Islet of Langerhans (tissue), 1 donor: ENCODE measurements around the gene DLG2.
"Not testable (repeated sequence)": the region's sequence is repeated elsewhere in the genome, so short reads cannot be mapped to it uniquely, and the experiment has no call there.

Experiments
- FAIRE-seq: peaks from one replicate; lab custom pipeline; 2011; peaks lifted over from hg19 to GRCh38; lab: Jason Lieb, UNC

The DLG2 gene

GRCh38 chr11:84339796-84340195 is 1287.3 kb downstream of the DLG2 start:
- FAIRE-seq = no peak

- FAIRE-seq = no peak
Measured at GRCh38 chr11:84333221-84333620, 1293.9 kb downstream of the DLG2 start.

GRCh38 chr11:84322211-84322610 is 1304.9 kb downstream of the DLG2 start:
- no peak for FAIRE-seq

- no peak for FAIRE-seq
Measured at GRCh38 chr11:84319863-84320262, 1307.3 kb downstream of the DLG2 start.

GRCh38 chr11:84316866-84317555 is 1310.1 kb downstream of the DLG2 start:
- FAIRE-seq = peak; percentile 88

DNA sequence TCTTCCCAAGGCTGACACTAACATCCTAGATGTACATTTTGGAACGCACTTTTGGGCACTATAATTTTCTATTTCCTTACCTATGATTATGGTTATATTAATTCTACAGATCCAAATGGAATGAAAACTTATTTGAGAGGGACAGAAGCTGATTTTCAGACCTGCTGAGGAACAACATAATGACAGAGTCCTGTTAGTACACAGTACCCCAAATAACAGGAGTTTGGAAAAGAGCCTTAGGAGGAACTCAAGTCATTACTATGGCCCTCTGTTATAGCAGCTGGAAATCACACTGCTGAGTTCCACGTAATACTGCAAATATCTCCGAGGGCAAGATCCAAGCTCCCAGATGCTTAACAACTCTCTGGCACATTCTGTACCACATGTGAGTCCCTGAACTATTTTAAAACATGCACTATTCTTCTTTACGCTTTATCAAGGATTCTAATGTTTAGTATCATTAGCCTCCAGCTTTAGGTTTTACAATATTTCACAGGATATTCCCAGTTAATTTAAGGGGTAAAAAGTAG is 1313.2 kb downstream of the DLG2 start:
- no peak for FAIRE-seq

DNA sequence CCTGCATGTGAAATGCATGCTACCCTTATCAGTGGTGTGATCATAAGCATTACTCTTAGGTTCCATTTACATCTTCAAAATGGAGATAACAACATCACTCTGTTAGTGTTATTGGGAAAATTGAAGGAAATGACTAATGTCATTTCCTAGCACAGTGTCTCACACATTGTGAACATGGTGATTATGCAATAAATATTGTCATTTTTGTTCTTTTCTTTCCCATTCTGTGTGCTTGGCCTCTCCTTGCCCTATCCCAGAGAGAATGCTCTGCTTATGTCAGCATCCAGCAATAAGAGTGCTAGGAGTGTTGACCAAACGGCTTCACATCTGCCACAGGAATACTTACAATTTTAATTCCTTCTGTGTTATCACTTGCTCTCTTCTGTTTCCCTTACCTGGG is 1316.9 kb downstream of the DLG2 start:
- no peak for FAIRE-seq

DNA sequence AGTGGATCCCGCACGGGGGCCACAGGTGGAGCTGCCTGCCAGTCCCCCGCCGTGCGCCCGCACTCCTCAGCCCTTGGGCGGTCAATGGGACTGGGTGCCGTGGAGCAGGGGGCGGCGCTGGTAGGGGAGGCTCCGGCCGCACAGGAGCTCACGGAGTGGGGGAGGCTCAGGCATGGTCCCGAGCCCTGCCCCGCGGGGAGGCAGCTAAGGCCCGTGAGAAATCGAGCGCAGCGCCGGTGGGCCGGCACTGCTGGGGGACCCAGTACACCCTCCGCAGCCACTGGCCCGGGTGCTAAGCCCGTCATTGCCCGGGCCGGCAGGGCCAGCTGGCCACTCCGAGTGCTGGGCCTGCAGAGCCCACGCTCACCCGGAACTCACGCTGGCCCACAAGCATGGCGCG is 1318.7 kb downstream of the DLG2 start:
- FAIRE-seq = not testable (repeated sequence)

- no peak for FAIRE-seq
Measured at GRCh38 chr11:84300092-84300491, 1327.1 kb downstream of the DLG2 start.

- no peak for FAIRE-seq
Measured at GRCh38 chr11:84297570-84297969, 1329.6 kb downstream of the DLG2 start.

- FAIRE-seq = no peak
Measured at GRCh38 chr11:84295815-84296214, 1331.3 kb downstream of the DLG2 start.

GRCh38 chr11:84292955-84293354 is 1334.2 kb downstream of the DLG2 start:
- no peak for FAIRE-seq

- no peak for FAIRE-seq
Measured at GRCh38 chr11:84292006-84292405, 1335.1 kb downstream of the DLG2 start.

DNA sequence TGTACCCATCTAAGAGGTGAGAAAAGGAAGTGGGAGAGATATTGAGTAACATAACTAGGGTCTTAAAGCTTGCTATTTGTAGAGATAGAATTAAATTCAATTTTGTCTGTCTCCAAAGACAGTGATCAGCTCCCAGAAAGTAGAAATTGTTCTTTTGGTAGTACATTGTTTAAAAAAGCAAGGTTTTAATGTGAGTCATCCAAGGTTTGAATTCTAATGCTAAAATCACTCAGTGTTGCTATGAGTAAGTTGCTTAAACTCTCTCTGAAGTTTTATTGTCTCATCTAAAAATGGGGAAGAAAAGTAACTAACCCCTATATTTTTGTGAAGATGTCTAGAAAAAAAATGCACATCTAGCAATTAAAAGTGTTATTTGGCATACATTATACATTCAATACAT is 1336.5 kb downstream of the DLG2 start:
- FAIRE-seq = no peak

DNA sequence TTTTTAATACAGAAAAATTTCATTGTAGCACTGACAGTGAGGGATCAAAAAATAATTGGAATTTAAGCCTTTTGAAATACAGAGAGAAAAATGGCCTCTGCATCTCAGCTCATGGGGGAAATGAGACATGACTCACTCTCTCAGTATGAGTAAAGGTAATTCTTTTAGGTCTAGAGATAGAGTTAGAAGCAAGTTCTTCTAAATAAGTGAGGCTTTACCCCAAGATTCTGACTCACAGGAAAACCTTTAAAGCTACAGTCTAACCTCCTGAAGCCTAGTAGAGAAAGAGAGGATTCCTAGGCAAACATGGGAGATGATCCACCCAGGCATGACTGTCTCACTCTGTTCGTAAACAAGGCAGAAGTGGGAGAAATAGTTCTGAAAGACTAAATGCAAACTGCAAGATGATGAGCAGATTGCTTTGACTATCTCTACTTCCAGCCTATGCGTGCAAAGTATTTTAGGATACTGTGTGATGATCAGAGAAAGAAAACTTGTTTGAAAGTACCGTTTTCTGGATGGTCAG is 1337.7 kb downstream of the DLG2 start:
- no peak for FAIRE-seq

GRCh38 chr11:84273541-84273940 is 1353.6 kb downstream of the DLG2 start:
- FAIRE-seq = no peak

DNA sequence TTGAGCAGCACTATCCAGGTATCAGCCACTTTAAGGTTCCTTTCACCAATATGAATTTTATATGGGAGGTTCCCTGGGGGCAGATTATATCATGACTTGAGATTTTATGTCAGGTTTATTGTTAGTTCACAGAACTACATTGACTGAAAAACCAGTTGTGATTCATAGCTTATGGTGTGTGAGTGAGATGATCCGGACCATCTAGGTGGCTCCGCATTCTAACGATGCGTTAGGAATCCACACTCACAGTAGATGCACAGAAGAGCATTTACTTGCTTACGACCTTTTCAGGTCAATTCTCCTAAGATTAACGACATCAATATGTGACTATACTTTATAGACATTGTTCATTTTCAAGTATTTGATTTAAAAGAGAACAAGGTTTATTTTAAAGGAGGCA is 1356.7 kb downstream of the DLG2 start:
- no peak for FAIRE-seq

GRCh38 chr11:84264066-84264465 is 1363.1 kb downstream of the DLG2 start:
- no peak for FAIRE-seq

GRCh38 chr11:84261707-84262106 is 1365.4 kb downstream of the DLG2 start:
- FAIRE-seq = no peak

DNA sequence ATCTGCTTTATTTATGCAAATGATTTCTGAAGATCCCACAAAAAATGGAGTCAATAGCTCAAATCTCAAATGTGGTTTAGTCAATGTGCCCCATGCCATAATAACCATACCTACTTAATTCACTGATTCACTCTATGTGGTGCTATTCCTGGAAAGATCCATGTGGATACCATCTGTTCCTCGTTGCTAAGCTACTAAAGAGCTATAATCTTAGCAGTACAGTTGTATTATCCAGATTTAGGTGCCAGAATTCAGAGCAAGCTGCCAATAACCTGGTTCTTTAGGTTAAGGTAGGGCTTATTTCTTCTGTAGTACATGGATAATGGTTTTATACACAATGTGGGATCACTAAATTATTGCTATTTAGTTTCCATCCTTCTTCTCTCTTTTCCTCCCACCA is 1366.3 kb downstream of the DLG2 start:
- no peak for FAIRE-seq

DNA sequence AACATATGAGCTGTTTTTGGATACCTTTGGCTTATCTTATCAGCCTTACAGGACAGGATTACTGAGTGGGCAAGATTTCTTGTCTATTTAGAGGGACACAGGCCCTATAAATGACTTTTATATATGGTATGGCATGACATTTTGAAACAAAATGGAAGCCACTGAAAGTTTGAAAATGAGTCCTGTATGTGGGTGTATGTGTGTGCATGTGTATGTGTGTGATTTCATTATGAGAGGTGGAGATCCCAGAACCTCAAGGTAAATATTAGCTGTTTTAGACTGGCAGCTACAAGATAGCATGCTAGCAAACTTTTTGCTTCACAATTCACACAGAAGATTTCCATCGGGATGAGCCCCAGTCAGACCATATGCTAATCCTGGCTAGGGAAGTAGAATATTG is 1370.5 kb downstream of the DLG2 start:
- FAIRE-seq = no peak

- FAIRE-seq = no peak
Measured at GRCh38 chr11:84255483-84255882, 1371.7 kb downstream of the DLG2 start.

GRCh38 chr11:84250834-84251613 is 1376.1 kb downstream of the DLG2 start:
- FAIRE-seq = no peak
